Liver (tissue), 9 donors: Measurements from ENCODE around the gene SLC2A1. TPM values are rescaled to one million over a fixed set of nuclear protein-coding genes. Genes with fewer than 3 reads are reported as not detected.

Source experiments
- DNase-seq: peaks from one replicate; pipeline ENCODE4 v3.0.0-alpha.2; 2017; ENCODE audit warnings: low spot score
- H3K27ac ChIP-seq, 2 donors: one replicate each; pipeline ENCODE4 v1.7.0; 2013; ENCODE audit warnings: inconsistent platforms in 2 of 2, low read length in 2 of 2, control low read depth in 1 of 2, low read depth in 1 of 2, mild to moderate bottlenecking in 1 of 2
- H3K27me3 ChIP-seq, 4 donors: one replicate each; pipeline versions ENCODE4 v1.6.1 to v1.7.0; 2013; ENCODE audit warnings: low read length in 3 of 4, inconsistent platforms in 1 of 4, mild to moderate bottlenecking in 1 of 4, moderate library complexity in 1 of 4; ENCODE audit not compliant: control insufficient read depth in 4 of 4, insufficient read depth in 4 of 4
- H3K36me3 ChIP-seq, 4 donors: one replicate each; pipeline versions ENCODE4 v1.6.1 to v1.7.0; 2013; ENCODE audit warnings: low read length in 3 of 4, mild to moderate bottlenecking in 3 of 4, low read depth in 1 of 4, moderate library complexity in 1 of 4; ENCODE audit not compliant: control insufficient read depth in 4 of 4, insufficient read depth in 3 of 4
- H3K4me1 ChIP-seq, 4 donors: one replicate each; pipeline versions ENCODE4 v1.6.1 to v1.7.0; 2013; ENCODE audit warnings: low read length in 3 of 4, mild to moderate bottlenecking in 3 of 4, moderate library complexity in 1 of 4; ENCODE audit not compliant: control insufficient read depth in 4 of 4, insufficient read depth in 4 of 4
- H3K4me3 ChIP-seq, 3 donors: one replicate each; pipeline versions ENCODE4 v1.6.1 to v1.7.0; 2013; ENCODE audit warnings: low read length in 3 of 3, control low read depth in 1 of 3, low read depth in 1 of 3, mild to moderate bottlenecking in 1 of 3
- H3K9ac ChIP-seq, 2 donors: one replicate each; pipeline ENCODE4 v1.7.0; 2013; ENCODE audit warnings: low read length in 2 of 2, mild to moderate bottlenecking in 2 of 2, moderate library complexity in 2 of 2, control low read depth in 1 of 2, low read depth in 1 of 2
- H3K9me3 ChIP-seq, 4 donors: one replicate each; pipeline versions ENCODE4 v1.6.1 to v1.7.0; 2013; ENCODE audit warnings: low read length in 3 of 4; ENCODE audit not compliant: control insufficient read depth in 4 of 4
- EGR1 ChIP-seq, 2 donors: IDR thresholded peaks; 2 replicates each; pipeline ENCODE4 v1.6.1; 2016 to 2018; ENCODE audit warnings: antibody characterized with exemption in 2 of 2, low read depth in 2 of 2
- FOXA1 ChIP-seq: IDR thresholded peaks from 2 replicates; pipeline ENCODE4 v1.6.1; 2016; ENCODE audit warnings: antibody characterized with exemption
- GABPA ChIP-seq, 2 donors: IDR thresholded peaks in 1 of 2; conservative IDR thresholded peaks in 1 of 2; 2 replicates each; pipeline ENCODE4 v1.6.1; 2016; ENCODE audit warnings: antibody characterized with exemption in 2 of 2, mild to moderate bottlenecking in 1 of 2, moderate library complexity in 1 of 2
- JUND ChIP-seq, 2 donors: IDR thresholded peaks; 2 replicates each; pipeline ENCODE4 v1.6.1; 2016; ENCODE audit warnings: antibody characterized with exemption in 2 of 2
- RAD21 ChIP-seq, 2 donors: IDR thresholded peaks; 2 replicates each; pipeline ENCODE4 v1.6.1; 2016; ENCODE audit warnings: antibody characterized with exemption in 2 of 2, mild to moderate bottlenecking in 2 of 2
- SP1 ChIP-seq: IDR thresholded peaks from 2 replicates; pipeline ENCODE4 v1.6.1; 2018; ENCODE audit warnings: antibody characterized with exemption, mild to moderate bottlenecking
- YY1 ChIP-seq: IDR thresholded peaks from 2 replicates; pipeline ENCODE4 v1.6.1; 2016; ENCODE audit warnings: antibody characterized with exemption, mild to moderate bottlenecking
- WGBS: extraction: QIAGEN DNeasy Blood & Tissue Kit; methylation state at CpG from one replicate; pipeline ENCODE4 v1.1.7; 2013; 5-methylcytosine and 5-hydroxymethylcytosine counted together
- polyA plus RNA-seq, 2 donors: library from polyadenylated mRNA; stranded (reverse) in 1 of 2; unstranded in 1 of 2; fragments of 200-250 nt in 1 of 2; fragments of >200 nt in 1 of 2; fragmentation: Nextera tagmentation in 1 of 2; extraction: Ambion mirVana in 1 of 2; gene quantifications; one replicate each; pipeline versions ENCODE4 v1.2.1 to v1.2.3, GENCODE V29; 2013 to 2015
- total RNA-seq, 2 donors: library from RNA; depleted of rRNA; stranded (reverse); fragments of >200 nt; gene quantifications; one replicate each; pipeline ENCODE4 v1.2.3, GENCODE V29; 2014
- TF ChIP-seq, protein P1 (sequence below): IDR thresholded peaks from 2 replicates; pipeline ENCODE4 v1.6.1; 2016; ENCODE audit warnings: antibody characterized with exemption
- TF ChIP-seq, protein P2 (sequence below): IDR thresholded peaks from 2 replicates; pipeline ENCODE4 v1.6.1; 2016; ENCODE audit warnings: antibody characterized with exemption
- donor health status: healthy.
- donor health status: healthy.
- donor health status: healthy.
- donor health status: healthy.
- donor health status: healthy.

The SLC2A1 gene
- total RNA-seq: 100 to 1,000 TPM in 1 of 2 donors, 1 to 10 TPM in 1; 3.4 to 675 TPM
- 1 to 10 TPM; 1.1 to 2.5 TPM for polyA plus RNA-seq

DNA sequence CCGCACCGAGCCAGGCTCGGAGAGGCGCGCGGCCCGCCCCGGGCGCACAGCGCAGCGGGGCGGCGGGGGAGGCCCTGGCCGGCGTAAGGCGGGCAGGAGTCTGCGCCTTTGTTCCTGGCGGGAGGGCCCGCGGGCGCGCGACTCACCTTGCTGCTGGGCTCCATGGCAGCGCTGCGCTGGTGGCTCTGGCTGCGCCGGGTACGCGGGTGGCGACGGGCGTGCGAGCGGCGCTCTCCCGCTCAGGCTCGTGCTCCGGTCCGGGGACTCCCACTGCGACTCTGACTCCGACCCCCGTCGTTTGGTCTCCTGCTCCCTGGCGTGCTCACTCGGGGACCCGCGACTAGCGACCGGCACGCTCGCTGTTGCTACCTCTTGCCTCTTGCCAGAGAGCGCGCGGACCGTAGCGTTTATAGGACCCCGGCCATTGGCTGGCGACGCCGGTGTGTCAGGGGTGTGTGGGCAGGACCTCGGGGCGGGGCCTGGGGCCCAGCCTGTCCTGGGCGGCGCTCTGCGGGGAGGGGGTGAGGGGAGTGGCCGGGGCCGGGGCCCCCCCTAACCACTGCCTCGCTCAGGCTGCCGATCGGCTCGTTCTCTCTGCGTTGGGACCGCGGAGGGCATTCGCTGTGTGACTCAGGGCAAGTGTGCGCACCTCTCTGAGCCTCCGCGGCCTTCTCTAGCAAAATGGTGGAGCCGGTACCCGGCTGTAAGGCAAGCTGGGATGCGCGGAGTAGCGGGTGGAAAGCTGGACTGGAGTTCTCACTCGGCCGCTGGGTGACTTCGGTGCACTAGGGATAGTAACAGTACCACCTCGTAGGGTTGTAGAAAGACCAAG lies at the start of gene SLC2A1:
SLC2A1 (minus strand) TSS at position 381 of the 832 bp plus-strand sequence; CDS start at position 164, 217 bp downstream.
- TF ChIP-seq, protein P1, sequence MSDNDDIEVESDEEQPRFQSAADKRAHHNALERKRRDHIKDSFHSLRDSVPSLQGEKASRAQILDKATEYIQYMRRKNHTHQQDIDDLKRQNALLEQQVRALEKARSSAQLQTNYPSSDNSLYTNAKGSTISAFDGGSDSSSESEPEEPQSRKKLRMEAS: no peak
- no peak for TF ChIP-seq GABPA (IDR thresholded peaks at IDR 0.05 in 1 of 2, conservative IDR thresholded peaks at IDR 0.05 in 1 of 2)
- TF ChIP-seq YY1: peak; percentile 56
- Histone ChIP-seq H3K4me3 (peak within 1 kb of the TSS; percentile 76 to 79 (median 77)), H3K27ac (peak within 1 kb of the TSS; percentile 68 to 71), H3K27me3 (peaks cover 0 to 3% (median 0%) of the 10 kb centered on the region in 4 donors), H3K9ac (peak within 1 kb of the TSS; percentile 3 to 39), H3K36me3 (no peaks in the 10 kb centered on the region), H3K9me3 (no peaks in the 10 kb centered on the region), H3K4me1 (peaks cover 0 to 18% (median 6%) of the 10 kb centered on the region in 4 donors)
- peak; percentile 95 for DNase-seq
- 1% methylated on average over 87 of the region's 87 CpGs for WGBS

DNA sequence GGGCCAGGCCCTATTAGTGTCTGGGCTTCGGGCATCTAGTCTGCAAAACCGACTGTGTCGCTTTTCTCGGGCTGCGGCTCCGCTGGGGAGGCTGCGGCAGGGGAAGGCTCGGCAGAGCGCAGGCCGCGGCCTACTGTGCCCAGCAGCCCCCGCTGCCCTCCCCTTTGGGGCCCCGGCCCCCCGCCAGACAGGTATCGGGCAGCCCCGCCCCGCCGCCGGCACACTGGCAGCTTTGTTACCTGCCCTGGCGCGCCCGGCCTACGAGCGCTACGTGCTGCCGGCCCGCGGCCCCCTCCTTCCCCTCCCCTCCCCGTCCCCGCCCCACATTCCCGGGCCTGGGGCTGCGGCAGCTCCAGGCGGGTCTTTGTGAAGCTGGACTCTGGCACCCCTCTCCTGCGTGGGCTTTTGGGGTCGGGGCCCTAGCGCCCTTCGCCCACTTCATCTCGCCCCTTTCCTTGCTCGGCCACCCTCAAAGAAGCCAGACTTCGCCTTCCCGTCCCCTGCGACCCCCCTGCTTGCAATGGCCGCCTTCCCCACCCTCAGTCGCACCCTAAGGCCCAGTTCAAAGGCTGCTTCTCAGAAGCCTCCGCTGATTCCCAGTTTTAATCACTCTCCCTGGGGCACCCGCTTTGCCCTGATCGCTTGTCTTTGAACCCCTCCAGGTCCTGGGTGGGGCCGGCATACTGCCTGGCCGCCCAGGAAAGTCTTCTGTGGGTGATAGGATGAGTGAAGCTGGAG lies 48.9 kb upstream of the SLC2A1 start:
- H3K36me3 ChIP-seq: no peaks in the 10 kb centered on the region
- no peak for DNase-seq
- no peaks in the 10 kb centered on the region for H3K9me3 ChIP-seq
- no peak overlapping the region for H3K4me3 ChIP-seq
- peaks cover 0 to 5% (median 2%) of the 10 kb centered on the region in 4 donors for H3K27me3 ChIP-seq
- no peaks in the 10 kb centered on the region for H3K4me1 ChIP-seq
- WGBS: 34% methylated on average over 49 of the region's 49 CpGs
- no peak overlapping the region for H3K9ac ChIP-seq
- TF ChIP-seq, protein P2, sequence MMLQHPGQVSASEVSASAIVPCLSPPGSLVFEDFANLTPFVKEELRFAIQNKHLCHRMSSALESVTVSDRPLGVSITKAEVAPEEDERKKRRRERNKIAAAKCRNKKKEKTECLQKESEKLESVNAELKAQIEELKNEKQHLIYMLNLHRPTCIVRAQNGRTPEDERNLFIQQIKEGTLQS: no peak
- no peak for TF ChIP-seq SP1
- H3K27ac ChIP-seq: no peak overlapping the region

DNA sequence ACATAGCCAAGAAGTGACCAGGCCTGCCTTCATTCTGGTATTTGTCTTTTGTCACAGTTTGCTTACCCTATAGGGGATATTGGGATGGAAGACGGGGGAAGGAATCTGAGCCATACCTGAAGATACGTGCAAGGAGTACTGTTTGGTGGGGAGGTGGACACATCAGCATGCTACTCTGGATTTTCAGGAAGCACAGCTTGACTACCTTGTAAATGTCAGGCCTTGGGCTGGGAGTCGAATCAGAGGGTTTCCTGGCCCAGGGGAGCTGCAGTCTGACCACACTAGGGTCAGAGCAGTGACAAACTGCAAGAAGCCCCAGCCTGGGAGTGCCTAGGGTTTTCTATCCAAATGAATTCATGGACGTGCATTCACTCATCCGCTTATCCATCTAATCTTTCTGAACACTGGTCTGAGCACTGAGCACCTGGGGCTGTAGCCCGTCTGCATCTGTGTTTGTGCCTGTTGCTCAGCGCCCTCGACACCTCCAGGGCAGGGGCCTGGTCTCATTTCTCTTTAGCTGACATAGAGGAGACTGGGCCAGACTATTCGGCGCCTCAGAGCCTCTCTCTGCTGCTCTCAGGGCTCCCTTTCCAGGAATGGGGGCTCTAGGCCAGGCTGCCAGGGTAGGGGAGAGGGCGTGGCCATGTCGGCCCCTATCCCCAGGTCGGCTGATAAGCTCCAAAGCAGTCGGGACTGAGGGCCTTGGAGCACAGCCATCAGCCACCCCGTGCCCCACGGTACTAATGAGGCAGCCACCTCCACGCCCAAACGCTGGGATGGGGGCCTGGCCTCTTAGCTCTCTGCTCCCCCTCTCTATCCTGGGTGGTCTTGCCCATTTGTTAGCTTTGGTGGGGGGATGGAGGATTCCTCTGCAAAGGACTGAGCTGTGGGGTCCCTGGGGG lies 47.0 kb upstream of the SLC2A1 start:
- DNase-seq: no peak
- TF ChIP-seq JUND (IDR thresholded peaks at IDR 0.05): no peak
- TF ChIP-seq, protein P2: no peak
- no peak for TF ChIP-seq EGR1 (IDR thresholded peaks at IDR 0.05; ENCODE audit: low read depth in 2 of 2)
- TF ChIP-seq FOXA1: no peak
- no peak for TF ChIP-seq RAD21 (IDR thresholded peaks at IDR 0.05)
- TF ChIP-seq GABPA (IDR thresholded peaks at IDR 0.05 in 1 of 2, conservative IDR thresholded peaks at IDR 0.05 in 1 of 2): no peak
- no peak overlapping the region for H3K27ac ChIP-seq
- H3K36me3 ChIP-seq: no peaks in the 10 kb centered on the region
- no peak overlapping the region for H3K9ac ChIP-seq
- no peaks in the 10 kb centered on the region for H3K9me3 ChIP-seq
- no peak overlapping the region for H3K4me3 ChIP-seq
- peaks cover 0 to 5% (median 1%) of the 10 kb centered on the region in 4 donors for H3K27me3 ChIP-seq
- WGBS: 61% methylated on average over 18 of the region's 18 CpGs
- no peaks in the 10 kb centered on the region for H3K4me1 ChIP-seq
